KOPT-K1 (cell line): ENCODE measurements around the gene PRMT5.
A peak's percentile ranks its signal among the peaks of the same experiment; 100 is the strongest.

Experiments used
- H3K27ac ChIP-seq: fragments of 200-600 bp; sonication (generic); 2 replicates; pipeline ENCODE4 v1.5.1; 2016; ENCODE audit warnings: antibody characterized with exemption, mild to moderate bottlenecking, low read depth, low read length; ENCODE audit not compliant: poor library complexity, severe bottlenecking
- H3K36me3 ChIP-seq: fragments of 200-600 bp; sonication (generic); 2 replicates; pipeline ENCODE4 v1.5.1; 2017; ENCODE audit warnings: antibody characterized with exemption, mild to moderate bottlenecking, low read length, moderate library complexity; ENCODE audit not compliant: insufficient read depth
- H3K9me3 ChIP-seq: fragments of 200-600 bp; sonication (generic); 2 replicates; pipeline ENCODE4 v1.5.1; 2017; ENCODE audit warnings: antibody characterized with exemption, low read length, mild to moderate bottlenecking; ENCODE audit not compliant: insufficient read depth, poor library complexity, severe bottlenecking

The PRMT5 gene

GRCh38 chr14:22878271-22879246 lies 50.6 kb downstream of the PRMT5 start:
- Histone ChIP-seq H3K9me3 (no peaks in the 10 kb centered on the region), H3K27ac (no peak overlapping the region), H3K36me3 (peaks cover 29% of the 10 kb centered on the region; the same call in 1 of the 2 replicates)

GRCh38 chr14:22877000-22877501 lies 52.1 kb downstream of the PRMT5 start:
- Histone ChIP-seq H3K36me3 (peaks cover 30% of the 10 kb centered on the region; the same call in 1 of the 2 replicates), H3K27ac (no peak overlapping the region), H3K9me3 (no peaks in the 10 kb centered on the region)

GRCh38 chr14:22875748-22876319 lies 53.3 kb downstream of the PRMT5 start:
- Histone ChIP-seq H3K9me3 (no peaks in the 10 kb centered on the region), H3K36me3 (peaks cover 30% of the 10 kb centered on the region; the same call in 1 of the 2 replicates), H3K27ac (no peak overlapping the region)

- Histone ChIP-seq H3K36me3 (peaks cover 30% of the 10 kb centered on the region; the same call in 1 of the 2 replicates), H3K9me3 (no peaks in the 10 kb centered on the region), H3K27ac (no peak overlapping the region)
Observed at GRCh38 chr14:22875003-22875747, 54.0 kb downstream of the PRMT5 start.

GRCh38 chr14:22872833-22873520 lies 56.2 kb downstream of the PRMT5 start:
- no peaks in the 10 kb centered on the region for H3K9me3 ChIP-seq
- no peak overlapping the region for H3K27ac ChIP-seq
- peaks cover 30% of the 10 kb centered on the region; the same call in 1 of the 2 replicates for H3K36me3 ChIP-seq

GRCh38 chr14:22872033-22872832 lies 56.9 kb downstream of the PRMT5 start:
- Histone ChIP-seq H3K27ac (peak overlapping the region; percentile 75), H3K9me3 (no peaks in the 10 kb centered on the region), H3K36me3 (peaks cover 30% of the 10 kb centered on the region; the same call in 1 of the 2 replicates)

GRCh38 chr14:22871224-22872032 lies 57.7 kb downstream of the PRMT5 start, which contains the start of gene LRP10:
TSS of gene LRP10 (plus strand) at chr14:22871740. CDS start at chr14:22872304, 564 bp downstream.
- H3K27ac ChIP-seq = peak within 1 kb of the TSS; percentile 75

GRCh38 chr14:22870811-22871223 lies 58.4 kb downstream of the PRMT5 start:
- Histone ChIP-seq H3K9me3 (no peaks in the 10 kb centered on the region), H3K36me3 (peaks cover 19% of the 10 kb centered on the region; the same call in 1 of the 2 replicates), H3K27ac (peak overlapping the region; percentile 75)

More at GRCh38 chr14:22871224-22872032, 57.7 kb downstream of the PRMT5 start, which contains the start of gene LRP10:
- H3K9me3 ChIP-seq = no peaks in the 10 kb centered on the region
- H3K36me3 ChIP-seq = peaks cover 25% of the 10 kb centered on the region; the same call in 1 of the 2 replicates
